Panc1 (cell line): ENCODE results near the gene SPIRE1. TPM values are rescaled to one million over a fixed set of nuclear protein-coding genes. Genes with fewer than 3 reads are reported as not detected.

Experiments
- ATAC-seq: fragments of 200-7000 bp; cut with Tn5 transposase; 2 replicates; pipeline ENCODE4 v1.9.1; 2020; ENCODE audit warnings: mild to moderate bottlenecking, moderate library complexity
- BruUV-seq: library from RNA; stranded (reverse); fragments of 400-500 nt; replicated peaks from 2 replicates; lab custom pipeline; 2021; lab: Mats Ljungman, UMichigan
- CTCF ChIA-PET: fragments of 300-600 bp; sonication (Branson Sonifier 250); formaldehyde crosslinking; loops from one replicate; lab custom pipeline; 2022; ENCODE audit warnings: antibody characterized with exemption; lab: Charles Lee
- POLR2A ChIA-PET: fragments of 300-600 bp; sonication (Branson Sonifier 250); formaldehyde crosslinking; loops from one replicate; lab custom pipeline; 2022; ENCODE audit warnings: antibody characterized with exemption; lab: Charles Lee
- DNase-seq: peaks from one replicate; pipeline ENCODE4 v3.0.0-alpha.2; 2010; ENCODE audit warnings: low read depth, low spot score
- H3K27ac ChIP-seq: 2 replicates; pipeline ENCODE4 v1.5.1; 2011; ENCODE audit warnings: mild to moderate bottlenecking, low read length, inconsistent platforms
- H3K27me3 ChIP-seq: fragments of 200-500 bp; sonication (Bioruptor generic); 2 replicates; pipeline ENCODE4 v1.6.0; 2014; ENCODE audit warnings: low read length, inconsistent platforms; ENCODE audit not compliant: control insufficient read depth, insufficient read depth
- H3K36me3 ChIP-seq: fragments of 200-500 bp; sonication (Bioruptor generic); 2 replicates; pipeline ENCODE4 v1.5.1; 2014; ENCODE audit warnings: inconsistent platforms, mild to moderate bottlenecking, low read length, moderate library complexity; ENCODE audit not compliant: control insufficient read depth, insufficient read depth
- H3K4me1 ChIP-seq: 2 replicates; pipeline ENCODE4 v1.5.1; 2011; ENCODE audit warnings: inconsistent platforms, mild to moderate bottlenecking, low read length, moderate library complexity; ENCODE audit not compliant: control insufficient read depth, insufficient read depth
- H3K4me3 ChIP-seq, 2 experiments: 2 replicates each; pipeline ENCODE4 v1.5.1; 2011 to 2012; ENCODE audit warnings: low read depth in 2 of 2, low read length in 2 of 2, mild to moderate bottlenecking in 2 of 2, inconsistent platforms in 1 of 2, moderate library complexity in 1 of 2
- H3K9me3 ChIP-seq: fragments of 200-500 bp; sonication (Bioruptor generic); 2 replicates; pipeline ENCODE4 v1.5.1; 2014; ENCODE audit warnings: low read depth, mild to moderate bottlenecking, inconsistent platforms, low read length, moderate library complexity; ENCODE audit not compliant: control insufficient read depth, insufficient read depth
- POLR2AphosphoS5 ChIP-seq: IDR thresholded peaks from 2 replicates; pipeline ENCODE4 v1.6.1; 2012; ENCODE audit warnings: mild to moderate bottlenecking, low read depth, low read length, moderate library complexity
- SIN3A ChIP-seq: IDR thresholded peaks from 2 replicates; pipeline ENCODE4 v1.6.1; 2012; ENCODE audit warnings: low read depth, mild to moderate bottlenecking, low read length, moderate library complexity, borderline replicate concordance; ENCODE audit not compliant: insufficient read depth
- TCF7L2 ChIP-seq: IDR thresholded peaks from 2 replicates; pipeline ENCODE4 v1.6.1; 2011; ENCODE audit warnings: mild to moderate bottlenecking, low read depth, low read length, inconsistent platforms
- in situ Hi-C: cut with HindIII; loops from 2 replicates; pipeline ENCODE4 v1.10.0; 2016; ENCODE audit warnings: low sequenced_read_pairs, low pct_unique_long_range_greater_than_20kb
- intact Hi-C: fragments of 100-400 bp; cut with micrococcal nuclease; formaldehyde crosslinking; loops from one replicate; pipeline ENCODE4 v1.10.0; 2022; ENCODE audit not compliant: unreplicated experiment
- total RNA-seq: library from RNA; stranded (reverse); gene quantifications from one replicate; pipeline ENCODE4 v1.2.1, GENCODE V29; 2021; ENCODE audit not compliant: unreplicated experiment
- TF ChIP-seq, protein P1 (sequence below): fragments of 450-650 bp; IDR thresholded peaks from 2 replicates; pipeline ENCODE4 v1.5.1; 2017; ENCODE audit warnings: mild to moderate bottlenecking
- TF ChIP-seq, protein P2 (sequence below), 2 experiments: IDR thresholded peaks; 2 replicates each; pipeline ENCODE4 v1.6.1; 2011 to 2012; ENCODE audit warnings: low read depth in 2 of 2, control low read depth in 1 of 2, low read length in 1 of 2, mild to moderate bottlenecking in 1 of 2, moderate library complexity in 1 of 2; ENCODE audit not compliant: insufficient read depth in 1 of 2

SPIRE1 gene
- total RNA-seq, 1 experiment from 2014 or later = 45.5 TPM

DNA sequence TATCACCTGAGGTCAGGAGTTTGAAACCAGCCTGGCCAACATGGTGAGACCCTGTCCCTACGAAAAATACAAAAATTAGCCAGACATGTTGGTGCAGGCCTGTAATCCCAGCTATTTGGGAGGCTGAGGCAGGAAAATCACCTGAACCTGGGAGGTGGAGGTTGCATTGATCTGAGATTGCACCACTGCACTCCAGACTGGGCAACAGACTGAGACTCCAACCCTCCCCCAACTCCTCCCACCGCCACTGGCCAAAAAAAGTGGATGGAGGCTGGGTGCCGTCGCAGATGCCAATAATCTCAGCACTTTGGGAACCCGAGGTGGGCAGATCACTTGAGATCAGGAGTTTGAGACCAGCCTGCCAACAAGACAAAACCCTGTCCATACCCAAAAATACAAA lies 10.1 kb upstream of the SPIRE1 start:
- Histone ChIP-seq H3K4me3 (no peak overlapping the region), H3K36me3 (peaks cover 7% of the 10 kb centered on the region), H3K9me3 (no peaks in the 10 kb centered on the region), H3K27ac (no peak overlapping the region), H3K27me3 (no peaks in the 10 kb centered on the region), H3K4me1 (no peaks in the 10 kb centered on the region)
- DNase-seq (no peak), ATAC-seq (no peak)
- intact Hi-C loops = no loop called here
- CTCF ChIA-PET = no interaction called here
- in situ Hi-C loops = no loop called here
- BruUV-seq = no TSS peak
- POLR2A ChIA-PET = no interaction called here
- TF ChIP-seq POLR2AphosphoS5 (no peak), SIN3A (no peak), TCF7L2 (no peak)
- TF ChIP-seq, protein P1, sequence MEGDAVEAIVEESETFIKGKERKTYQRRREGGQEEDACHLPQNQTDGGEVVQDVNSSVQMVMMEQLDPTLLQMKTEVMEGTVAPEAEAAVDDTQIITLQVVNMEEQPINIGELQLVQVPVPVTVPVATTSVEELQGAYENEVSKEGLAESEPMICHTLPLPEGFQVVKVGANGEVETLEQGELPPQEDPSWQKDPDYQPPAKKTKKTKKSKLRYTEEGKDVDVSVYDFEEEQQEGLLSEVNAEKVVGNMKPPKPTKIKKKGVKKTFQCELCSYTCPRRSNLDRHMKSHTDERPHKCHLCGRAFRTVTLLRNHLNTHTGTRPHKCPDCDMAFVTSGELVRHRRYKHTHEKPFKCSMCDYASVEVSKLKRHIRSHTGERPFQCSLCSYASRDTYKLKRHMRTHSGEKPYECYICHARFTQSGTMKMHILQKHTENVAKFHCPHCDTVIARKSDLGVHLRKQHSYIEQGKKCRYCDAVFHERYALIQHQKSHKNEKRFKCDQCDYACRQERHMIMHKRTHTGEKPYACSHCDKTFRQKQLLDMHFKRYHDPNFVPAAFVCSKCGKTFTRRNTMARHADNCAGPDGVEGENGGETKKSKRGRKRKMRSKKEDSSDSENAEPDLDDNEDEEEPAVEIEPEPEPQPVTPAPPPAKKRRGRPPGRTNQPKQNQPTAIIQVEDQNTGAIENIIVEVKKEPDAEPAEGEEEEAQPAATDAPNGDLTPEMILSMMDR = no peak
- TF ChIP-seq, protein P2, sequence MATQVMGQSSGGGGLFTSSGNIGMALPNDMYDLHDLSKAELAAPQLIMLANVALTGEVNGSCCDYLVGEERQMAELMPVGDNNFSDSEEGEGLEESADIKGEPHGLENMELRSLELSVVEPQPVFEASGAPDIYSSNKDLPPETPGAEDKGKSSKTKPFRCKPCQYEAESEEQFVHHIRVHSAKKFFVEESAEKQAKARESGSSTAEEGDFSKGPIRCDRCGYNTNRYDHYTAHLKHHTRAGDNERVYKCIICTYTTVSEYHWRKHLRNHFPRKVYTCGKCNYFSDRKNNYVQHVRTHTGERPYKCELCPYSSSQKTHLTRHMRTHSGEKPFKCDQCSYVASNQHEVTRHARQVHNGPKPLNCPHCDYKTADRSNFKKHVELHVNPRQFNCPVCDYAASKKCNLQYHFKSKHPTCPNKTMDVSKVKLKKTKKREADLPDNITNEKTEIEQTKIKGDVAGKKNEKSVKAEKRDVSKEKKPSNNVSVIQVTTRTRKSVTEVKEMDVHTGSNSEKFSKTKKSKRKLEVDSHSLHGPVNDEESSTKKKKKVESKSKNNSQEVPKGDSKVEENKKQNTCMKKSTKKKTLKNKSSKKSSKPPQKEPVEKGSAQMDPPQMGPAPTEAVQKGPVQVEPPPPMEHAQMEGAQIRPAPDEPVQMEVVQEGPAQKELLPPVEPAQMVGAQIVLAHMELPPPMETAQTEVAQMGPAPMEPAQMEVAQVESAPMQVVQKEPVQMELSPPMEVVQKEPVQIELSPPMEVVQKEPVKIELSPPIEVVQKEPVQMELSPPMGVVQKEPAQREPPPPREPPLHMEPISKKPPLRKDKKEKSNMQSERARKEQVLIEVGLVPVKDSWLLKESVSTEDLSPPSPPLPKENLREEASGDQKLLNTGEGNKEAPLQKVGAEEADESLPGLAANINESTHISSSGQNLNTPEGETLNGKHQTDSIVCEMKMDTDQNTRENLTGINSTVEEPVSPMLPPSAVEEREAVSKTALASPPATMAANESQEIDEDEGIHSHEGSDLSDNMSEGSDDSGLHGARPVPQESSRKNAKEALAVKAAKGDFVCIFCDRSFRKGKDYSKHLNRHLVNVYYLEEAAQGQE (IDR thresholded peaks at IDR 0.05; ENCODE audit: insufficient read depth in 1 of 2, low read depth in 2 of 2, low read length in 1 of 2) = no peak

DNA sequence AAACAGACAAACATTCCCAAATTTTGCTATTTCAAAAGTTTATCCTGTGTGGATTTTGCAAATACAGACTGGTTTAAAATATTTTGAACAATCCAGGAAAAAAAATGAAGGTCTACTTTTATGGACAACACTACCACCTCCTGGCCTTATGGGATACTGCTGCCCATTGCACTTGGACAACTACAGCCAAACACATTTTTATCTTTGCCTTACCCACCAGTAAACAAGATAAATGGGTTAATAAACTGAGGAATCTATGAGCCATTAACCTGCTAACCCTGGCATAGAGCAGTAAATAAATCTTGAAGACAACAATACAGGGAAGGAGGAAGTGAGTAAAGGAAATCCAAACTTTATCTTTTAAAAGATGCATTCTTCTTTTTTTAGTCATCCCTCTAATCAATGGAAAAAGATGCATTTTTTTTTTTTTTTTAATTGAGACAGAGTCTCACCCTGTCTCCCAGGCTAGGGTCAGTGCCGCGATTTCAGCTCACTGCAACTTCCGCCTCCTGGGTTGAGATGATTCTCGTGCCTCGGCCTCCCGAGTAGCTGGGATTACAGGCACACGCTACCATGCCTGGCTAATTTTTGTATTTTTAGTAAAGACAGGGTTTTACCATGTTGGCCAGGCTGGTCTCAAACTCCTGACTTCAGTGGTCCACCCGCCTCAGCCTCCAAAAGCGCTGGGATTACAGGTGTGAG lies 2.1 kb upstream of the SPIRE1 start:
- intact Hi-C loops = loop anchor here (1.0 to 10.0 kb wide), 2 partner anchors 105 to 269 kb away; no protein-coding TSS in a partner anchor
- in situ Hi-C loops = no loop called here
- DNase-seq = no peak

More for the DNA sequence above, 2.1 kb upstream of the SPIRE1 start:
- TSS peak; percentile 80 for BruUV-seq
- peaks cover 7% of the 10 kb centered on the region; the same call in 1 of the 2 replicates for H3K4me1 ChIP-seq
- TF ChIP-seq, protein P2 (IDR thresholded peaks at IDR 0.05; ENCODE audit: insufficient read depth in 1 of 2, low read depth in 2 of 2, low read length in 1 of 2) = no peak
- TF ChIP-seq TCF7L2 (no peak), POLR2AphosphoS5 (no peak), SIN3A (no peak)
- TF ChIP-seq, protein P1 = peak; percentile 81; the same call in 1 of the 2 replicates
- H3K27ac ChIP-seq = no peak overlapping the region
- ChIA-PET CTCF (interaction anchor here (0.6 to 0.8 kb wide), 3 partner anchors 204 to 308 kb away, joined by 3 to 8 read pairs (median 4); no protein-coding TSS in a partner anchor), POLR2A (no interaction called here)
- H3K9me3 ChIP-seq = no peaks in the 10 kb centered on the region
- no peaks in the 10 kb centered on the region; the same call in 1 of the 2 replicates for H3K36me3 ChIP-seq
- ATAC-seq = no peak
- no peaks in the 10 kb centered on the region for H3K27me3 ChIP-seq
- H3K4me3 ChIP-seq = no peak overlapping the region
